ENCODE data around the gene PSMA6.

The PSMA6 gene

GRCh38 chr14:35295845-35296161 lies 3.6 kb downstream of the PSMA6 start:
- peaks cover 14% of the 10 kb centered on the region for H3K4me1 ChIP-seq (ENCODE audit: low read length)
- DNase-seq: no peak

GRCh38 chr14:35296545-35296944 lies 4.4 kb downstream of the PSMA6 start:
- no peak overlapping the region for H3K4me2 ChIP-seq (ENCODE audit: low read depth, low read length)
- no peaks in the 10 kb centered on the region for H3K27me3 ChIP-seq (replicated peaks; ENCODE audit: insufficient read depth, low read length)
- no peaks in the 10 kb centered on the region for H4K20me1 ChIP-seq (ENCODE audit: insufficient read depth, low read length)
- H3K9me2 ChIP-seq (replicated peaks; ENCODE audit: insufficient read depth, low read length): no peaks in the 10 kb centered on the region
- no peak overlapping the region for H2AFZ ChIP-seq (ENCODE audit: low read length)
- H3K36me3 ChIP-seq (replicated peaks; ENCODE audit: insufficient read depth, low read length): no peaks in the 10 kb centered on the region
- H3K4me3 ChIP-seq (ENCODE audit: low read length): no peak overlapping the region
- no peak for DNase-seq
- peaks cover 11% of the 10 kb centered on the region for H3F3A ChIP-seq (ENCODE audit: insufficient read depth, low read length)
- no peak overlapping the region for H3K9ac ChIP-seq (ENCODE audit: low read length)
- no peak overlapping the region for H3K27ac ChIP-seq (ENCODE audit: low read length)
- H3K4me1 ChIP-seq (ENCODE audit: low read length): peaks cover 16% of the 10 kb centered on the region
- H3K79me2 ChIP-seq (ENCODE audit: low read length): peaks cover 92% of the 10 kb centered on the region
- no peak for TF ChIP-seq CTCF (IDR thresholded peaks at IDR 0.05; ENCODE audit: low read length)
- no peak for TF ChIP-seq EZH2phosphoT487 (IDR thresholded peaks at IDR 0.05; ENCODE audit: low read length)
- no peak for TF ChIP-seq EZH2 (optimal IDR thresholded peaks at IDR 0.05; ENCODE audit: low read depth, low read length)
- H3K9me3 ChIP-seq (replicated peaks; ENCODE audit: insufficient read depth, low read length): no peaks in the 10 kb centered on the region

More at GRCh38 chr14:35295845-35296161, 3.6 kb downstream of the PSMA6 start:
- TF ChIP-seq EZH2phosphoT487 (IDR thresholded peaks at IDR 0.05; ENCODE audit: low read length) (no peak), EZH2 (optimal IDR thresholded peaks at IDR 0.05; ENCODE audit: low read depth, low read length) (no peak), CTCF (IDR thresholded peaks at IDR 0.05; ENCODE audit: low read length) (no peak)
- no peak overlapping the region for H3K27ac ChIP-seq (ENCODE audit: low read length)
- H3K4me3 ChIP-seq (ENCODE audit: low read length): no peak overlapping the region
- no peaks in the 10 kb centered on the region for H3K9me2 ChIP-seq (replicated peaks; ENCODE audit: insufficient read depth, low read length)
- peaks cover 84% of the 10 kb centered on the region for H3K79me2 ChIP-seq (ENCODE audit: low read length)
- H3K27me3 ChIP-seq (replicated peaks; ENCODE audit: insufficient read depth, low read length): no peaks in the 10 kb centered on the region
- no peaks in the 10 kb centered on the region for H4K20me1 ChIP-seq (ENCODE audit: insufficient read depth, low read length)
- H3K4me2 ChIP-seq (ENCODE audit: low read depth, low read length): no peak overlapping the region
- no peaks in the 10 kb centered on the region for H3K36me3 ChIP-seq (replicated peaks; ENCODE audit: insufficient read depth, low read length)
- peaks cover 13% of the 10 kb centered on the region for H3F3A ChIP-seq (ENCODE audit: insufficient read depth, low read length)
- H3K9me3 ChIP-seq (replicated peaks; ENCODE audit: insufficient read depth, low read length): no peaks in the 10 kb centered on the region
- H3K9ac ChIP-seq (ENCODE audit: low read length): no peak overlapping the region
- no peak overlapping the region for H2AFZ ChIP-seq (ENCODE audit: low read length)

- Histone ChIP-seq H3K27ac (ENCODE audit: low read length) (no peak overlapping the region), H3K9ac (ENCODE audit: low read length) (no peak overlapping the region), H2AFZ (ENCODE audit: low read length) (no peak overlapping the region), H3K27me3 (replicated peaks; ENCODE audit: insufficient read depth, low read length) (no peaks in the 10 kb centered on the region), H3F3A (ENCODE audit: insufficient read depth, low read length) (peaks cover 10% of the 10 kb centered on the region), H3K4me2 (ENCODE audit: low read depth, low read length) (no peak overlapping the region), H3K36me3 (replicated peaks; ENCODE audit: insufficient read depth, low read length) (no peaks in the 10 kb centered on the region), H3K79me2 (ENCODE audit: low read length) (peaks cover 98% of the 10 kb centered on the region), H3K9me2 (replicated peaks; ENCODE audit: insufficient read depth, low read length) (no peaks in the 10 kb centered on the region), H3K4me1 (ENCODE audit: low read length) (peaks cover 27% of the 10 kb centered on the region), H4K20me1 (ENCODE audit: insufficient read depth, low read length) (no peaks in the 10 kb centered on the region), H3K9me3 (replicated peaks; ENCODE audit: insufficient read depth, low read length) (no peaks in the 10 kb centered on the region), H3K4me3 (ENCODE audit: low read length) (no peak overlapping the region)
- TF ChIP-seq EZH2phosphoT487 (IDR thresholded peaks at IDR 0.05; ENCODE audit: low read length) (no peak), CTCF (IDR thresholded peaks at IDR 0.05; ENCODE audit: low read length) (no peak), EZH2 (optimal IDR thresholded peaks at IDR 0.05; ENCODE audit: low read depth, low read length) (no peak)
- DNase-seq: no peak
Observed at GRCh38 chr14:35297706-35298105, 5.5 kb downstream of the PSMA6 start.

Measured in MM.1S (cell line).